Loucy (cell line): ENCODE results near the gene STC2.

Experiments
- H2AFZ ChIP-seq: fragments of 200-600 bp; sonication (generic); 2 replicates; pipeline ENCODE4 v1.6.0; 2016; ENCODE audit warnings: antibody characterized with exemption, mild to moderate bottlenecking, low read length, moderate library complexity
- H3F3A ChIP-seq: fragments of 200-600 bp; 2 replicates; pipeline ENCODE4 v1.6.0; 2016; ENCODE audit warnings: antibody characterized with exemption, low read depth, mild to moderate bottlenecking
- H3K27me3 ChIP-seq: fragments of 200-600 bp; sonication (generic); 2 replicates; pipeline ENCODE4 v1.6.1; 2014; ENCODE audit warnings: low read length, mild to moderate bottlenecking; ENCODE audit not compliant: insufficient read depth, poor library complexity, severe bottlenecking
- H3K36me3 ChIP-seq: fragments of 200-600 bp; sonication (generic); 2 replicates; pipeline ENCODE4 v1.6.1; 2016; ENCODE audit warnings: low read length; ENCODE audit not compliant: insufficient read depth
- H3K4me1 ChIP-seq: fragments of 200-600 bp; sonication (generic); 2 replicates; pipeline ENCODE4 v1.5.1; 2014; ENCODE audit warnings: low read length, mild to moderate bottlenecking; ENCODE audit not compliant: insufficient read depth, poor library complexity, severe bottlenecking
- H3K4me2 ChIP-seq: fragments of 200-600 bp; sonication (generic); 2 replicates; pipeline ENCODE4 v1.6.0; 2014; ENCODE audit warnings: antibody characterized with exemption, low read length, low read depth, mild to moderate bottlenecking; ENCODE audit not compliant: poor library complexity, severe bottlenecking
- H3K4me3 ChIP-seq: fragments of 200-600 bp; sonication (generic); 2 replicates; pipeline ENCODE4 v1.5.1; 2014; ENCODE audit warnings: low read length, mild to moderate bottlenecking, mixed read lengths; ENCODE audit not compliant: poor library complexity, severe bottlenecking
- H3K79me2 ChIP-seq: fragments of 200-600 bp; sonication (generic); 2 replicates; pipeline ENCODE4 v1.6.1; 2014; ENCODE audit warnings: low read length; ENCODE audit not compliant: insufficient read depth
- H3K9ac ChIP-seq: fragments of 200-600 bp; sonication (generic); 2 replicates; pipeline ENCODE4 v1.6.0; 2014; ENCODE audit warnings: mild to moderate bottlenecking, low read depth, low read length, moderate library complexity; ENCODE audit not compliant: poor library complexity, severe bottlenecking
- H3K9me2 ChIP-seq: fragments of 200-600 bp; sonication (generic); replicated peaks from 2 replicates; pipeline ENCODE4 v1.6.1; 2016; ENCODE audit warnings: low read depth, low read length, mixed read lengths
- H3K9me3 ChIP-seq: fragments of 200-600 bp; sonication (generic); 2 replicates; pipeline ENCODE4 v1.6.1; 2014; ENCODE audit warnings: mild to moderate bottlenecking, antibody characterized with exemption, low read length, low read depth; ENCODE audit not compliant: insufficient read depth
- H4K20me1 ChIP-seq: fragments of 200-600 bp; sonication (generic); 2 replicates; pipeline ENCODE4 v1.6.0; 2014; ENCODE audit warnings: antibody characterized with exemption, low read length, mild to moderate bottlenecking; ENCODE audit not compliant: insufficient read depth, poor library complexity, severe bottlenecking
- CTCF ChIP-seq: fragments of 200-600 bp; sonication (generic); conservative IDR thresholded peaks from 2 replicates; pipeline ENCODE4 v1.5.1; 2014; ENCODE audit warnings: mild to moderate bottlenecking, antibody characterized with exemption, low read length
- EZH2phosphoT487 ChIP-seq: fragments of 200-600 bp; IDR thresholded peaks from 2 replicates; pipeline ENCODE4 v1.6.1; 2018; ENCODE audit warnings: antibody characterized with exemption, mild to moderate bottlenecking, moderate library complexity, borderline replicate concordance

The STC2 gene

GRCh38 chr5:173330338-173331206 lies 2.4 kb upstream of the STC2 start:
- H3K9ac ChIP-seq, result no peak overlapping the region

GRCh38 chr5:173329491-173330337 lies 1.5 kb upstream of the STC2 start:
- Histone ChIP-seq H3K4me3 (no peak overlapping the region), H2AFZ (no peak overlapping the region), H3F3A (no peaks in the 10 kb centered on the region), H3K9ac (no peak overlapping the region), H3K4me2 (no peak overlapping the region), H3K4me1 (no peaks in the 10 kb centered on the region), H3K27me3 (no peaks in the 10 kb centered on the region), H3K36me3 (no peaks in the 10 kb centered on the region), H3K79me2 (no peaks in the 10 kb centered on the region), H3K9me2 (no peaks in the 10 kb centered on the region), H4K20me1 (no peaks in the 10 kb centered on the region), H3K9me3 (no peaks in the 10 kb centered on the region)
- TF ChIP-seq EZH2phosphoT487 (no peak), CTCF (no peak)

More at GRCh38 chr5:173330338-173331206, 2.4 kb upstream of the STC2 start:
- H3K4me1 ChIP-seq, result no peaks in the 10 kb centered on the region
- H3K36me3 ChIP-seq, result no peaks in the 10 kb centered on the region
- H3K4me2 ChIP-seq, result no peak overlapping the region
- H3F3A ChIP-seq, result no peaks in the 10 kb centered on the region
- no peaks in the 10 kb centered on the region for H3K79me2 ChIP-seq
- no peak overlapping the region for H3K4me3 ChIP-seq
- H3K9me2 ChIP-seq, result no peaks in the 10 kb centered on the region
- TF ChIP-seq CTCF, result no peak
- no peak for TF ChIP-seq EZH2phosphoT487
- H3K27me3 ChIP-seq, result no peaks in the 10 kb centered on the region
- H3K9me3 ChIP-seq, result no peaks in the 10 kb centered on the region
- H2AFZ ChIP-seq, result no peak overlapping the region
- no peaks in the 10 kb centered on the region for H4K20me1 ChIP-seq

GRCh38 chr5:173328844-173329490 lies 753 bp upstream of the STC2 start:
- TF ChIP-seq CTCF (no peak), EZH2phosphoT487 (no peak)
- Histone ChIP-seq H3K79me2 (no peaks in the 10 kb centered on the region), H3K9me3 (no peaks in the 10 kb centered on the region), H4K20me1 (no peaks in the 10 kb centered on the region), H3K9me2 (no peaks in the 10 kb centered on the region), H3K36me3 (no peaks in the 10 kb centered on the region), H3K27me3 (no peaks in the 10 kb centered on the region), H3K4me1 (no peaks in the 10 kb centered on the region), H3K4me2 (no peak overlapping the region), H3F3A (no peaks in the 10 kb centered on the region), H2AFZ (no peak overlapping the region), H3K9ac (no peak overlapping the region), H3K4me3 (no peak overlapping the region)
